ENCODE results near the gene GMPS. TPM values are rescaled to one million over a fixed set of nuclear protein-coding genes. Genes with fewer than 3 reads are reported as not detected.

GMPS gene
- total and polyA plus RNA-seq, 2 of the 13 experiments (the other 11 are each of a cell fraction or from before 2014, with no cell fraction given) = 29.6 to 85.5 TPM

DNA sequence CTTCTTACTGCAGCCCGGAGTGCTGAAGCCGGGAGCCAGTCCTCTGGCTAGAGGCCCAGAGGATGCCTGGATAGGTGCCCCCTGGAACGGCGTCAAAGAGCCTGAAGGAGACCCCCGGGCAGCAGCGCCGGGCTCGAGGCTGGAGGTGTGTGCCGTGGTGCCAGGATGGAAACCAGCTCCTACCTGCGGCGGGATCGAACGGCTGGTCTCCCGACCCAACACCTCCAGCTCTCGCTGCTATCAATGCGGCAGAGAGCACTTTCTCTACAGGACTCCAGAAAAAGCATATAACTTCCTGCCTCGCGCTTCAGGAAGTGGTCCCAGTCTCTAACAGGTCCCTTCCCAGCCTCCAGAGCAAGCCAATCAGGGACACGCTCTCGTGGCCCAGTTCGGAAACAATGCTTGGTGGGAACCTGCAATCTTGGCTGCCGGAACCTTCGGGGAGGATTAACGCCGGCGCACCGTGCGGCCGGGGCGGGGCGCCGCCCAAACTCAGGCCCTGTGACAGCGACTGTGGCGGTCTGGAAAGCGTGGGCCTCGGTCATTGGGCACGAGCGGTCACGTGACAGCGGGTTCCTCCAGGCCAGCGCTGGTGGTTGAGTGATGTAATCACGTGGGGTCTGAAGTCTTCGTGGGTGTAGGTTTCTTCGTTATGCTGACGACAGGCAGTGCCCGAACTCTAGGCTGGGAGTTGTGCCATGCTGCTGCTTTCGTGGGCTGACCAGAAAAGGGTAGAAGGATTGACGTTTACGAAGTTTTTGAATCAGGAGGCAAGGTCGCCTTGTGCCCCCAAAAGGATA lies 16.1 kb upstream of the GMPS start, which contains the start of gene SLC33A1 (continued):
- TF ChIP-seq, protein P1, sequence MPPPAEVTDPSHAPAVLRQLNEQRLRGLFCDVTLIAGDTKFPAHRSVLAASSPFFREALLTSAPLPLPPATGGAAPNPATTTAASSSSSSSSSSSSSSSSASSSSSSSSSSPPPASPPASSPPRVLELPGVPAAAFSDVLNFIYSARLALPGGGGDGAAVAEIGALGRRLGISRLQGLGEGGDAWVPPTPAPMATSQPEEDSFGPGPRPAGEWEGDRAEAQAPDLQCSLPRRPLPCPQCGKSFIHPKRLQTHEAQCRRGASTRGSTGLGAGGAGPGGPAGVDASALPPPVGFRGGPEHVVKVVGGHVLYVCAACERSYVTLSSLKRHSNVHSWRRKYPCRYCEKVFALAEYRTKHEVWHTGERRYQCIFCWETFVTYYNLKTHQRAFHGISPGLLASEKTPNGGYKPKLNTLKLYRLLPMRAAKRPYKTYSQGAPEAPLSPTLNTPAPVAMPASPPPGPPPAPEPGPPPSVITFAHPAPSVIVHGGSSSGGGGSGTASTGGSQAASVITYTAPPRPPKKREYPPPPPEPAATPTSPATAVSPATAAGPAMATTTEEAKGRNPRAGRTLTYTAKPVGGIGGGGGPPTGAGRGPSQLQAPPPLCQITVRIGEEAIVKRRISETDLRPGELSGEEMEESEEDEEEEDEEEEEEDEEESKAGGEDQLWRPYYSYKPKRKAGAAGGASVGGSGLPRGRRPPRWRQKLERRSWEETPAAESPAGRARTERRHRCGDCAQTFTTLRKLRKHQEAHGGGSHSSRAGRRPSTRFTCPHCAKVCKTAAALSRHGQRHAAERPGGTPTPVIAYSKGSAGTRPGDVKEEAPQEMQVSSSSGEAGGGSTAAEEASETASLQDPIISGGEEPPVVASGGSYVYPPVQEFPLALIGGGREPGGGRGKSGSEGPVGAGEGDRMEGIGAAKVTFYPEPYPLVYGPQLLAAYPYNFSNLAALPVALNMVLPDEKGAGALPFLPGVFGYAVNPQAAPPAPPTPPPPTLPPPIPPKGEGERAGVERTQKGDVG (CRISPR knock-in tag; IDR thresholded peaks at IDR 0.05; ENCODE audit: borderline replicate concordance) = no peak; the same call in 1 of the 2 replicates
- TF ChIP-seq ZBTB3 (CRISPR knock-in tag; IDR thresholded peaks at IDR 0.05; ENCODE audit: borderline replicate concordance, low read depth) = peak; percentile 84; the same call in 1 of the 2 replicates
- TF ChIP-seq, protein P2, sequence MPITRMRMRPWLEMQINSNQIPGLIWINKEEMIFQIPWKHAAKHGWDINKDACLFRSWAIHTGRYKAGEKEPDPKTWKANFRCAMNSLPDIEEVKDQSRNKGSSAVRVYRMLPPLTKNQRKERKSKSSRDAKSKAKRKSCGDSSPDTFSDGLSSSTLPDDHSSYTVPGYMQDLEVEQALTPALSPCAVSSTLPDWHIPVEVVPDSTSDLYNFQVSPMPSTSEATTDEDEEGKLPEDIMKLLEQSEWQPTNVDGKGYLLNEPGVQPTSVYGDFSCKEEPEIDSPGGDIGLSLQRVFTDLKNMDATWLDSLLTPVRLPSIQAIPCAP (CRISPR knock-in tag; IDR thresholded peaks at IDR 0.05; ENCODE audit: low read depth) = peak; percentile 51; the same call in 1 of the 2 replicates
- TF ChIP-seq PCBP2 (optimal IDR thresholded peaks at IDR 0.05; ENCODE audit: low read depth, low read length, poor library complexity, severe bottlenecking) = no peak
- TF ChIP-seq ZNF768 (CRISPR knock-in tag; IDR thresholded peaks at IDR 0.05) = peak; percentile 74; the same call in 1 of the 2 replicates
- peak; percentile 19; the same call in 1 of the 2 replicates for TF ChIP-seq ZNF776 (CRISPR knock-in tag; IDR thresholded peaks at IDR 0.05)
- peak; percentile 77 for TF ChIP-seq HCFC1 (IDR thresholded peaks at IDR 0.05; ENCODE audit: low read depth, low read length)
- peak; percentile 72; the same call in 1 of the 2 replicates for TF ChIP-seq RCOR2 (CRISPR knock-in tag; IDR thresholded peaks at IDR 0.05)
- TF ChIP-seq HIVEP1 (CRISPR knock-in tag; IDR thresholded peaks at IDR 0.05) = peak; percentile 67
- peak; percentile 83; the same call in 2 of the 3 replicates for TF ChIP-seq MXI1 (IDR thresholded peaks at IDR 0.05; ENCODE audit: borderline replicate concordance, low read depth, low read length)
- TF ChIP-seq AHR (CRISPR knock-in tag; IDR thresholded peaks at IDR 0.05) = peak; percentile 91
- no peak for TF ChIP-seq SRSF4 (IDR thresholded peaks at IDR 0.05; ENCODE audit: low read depth, low read length, poor library complexity, severe bottlenecking)
- peak; percentile 95 for TF ChIP-seq CBFB (CRISPR knock-in tag; IDR thresholded peaks at IDR 0.05)
- no peak for TF ChIP-seq ZMAT3 (CRISPR knock-in tag; conservative IDR thresholded peaks at IDR 0.05)
- peak; percentile 97 for TF ChIP-seq MIER3 (CRISPR knock-in tag; IDR thresholded peaks at IDR 0.05; ENCODE audit: borderline replicate concordance)
- TF ChIP-seq NR2F2 (IDR thresholded peaks at IDR 0.05; ENCODE audit: borderline replicate concordance, low read depth) = no peak
- no peak for TF ChIP-seq FOXM1 (CRISPR knock-in tag; IDR thresholded peaks at IDR 0.05)
- TF ChIP-seq, protein P3, sequence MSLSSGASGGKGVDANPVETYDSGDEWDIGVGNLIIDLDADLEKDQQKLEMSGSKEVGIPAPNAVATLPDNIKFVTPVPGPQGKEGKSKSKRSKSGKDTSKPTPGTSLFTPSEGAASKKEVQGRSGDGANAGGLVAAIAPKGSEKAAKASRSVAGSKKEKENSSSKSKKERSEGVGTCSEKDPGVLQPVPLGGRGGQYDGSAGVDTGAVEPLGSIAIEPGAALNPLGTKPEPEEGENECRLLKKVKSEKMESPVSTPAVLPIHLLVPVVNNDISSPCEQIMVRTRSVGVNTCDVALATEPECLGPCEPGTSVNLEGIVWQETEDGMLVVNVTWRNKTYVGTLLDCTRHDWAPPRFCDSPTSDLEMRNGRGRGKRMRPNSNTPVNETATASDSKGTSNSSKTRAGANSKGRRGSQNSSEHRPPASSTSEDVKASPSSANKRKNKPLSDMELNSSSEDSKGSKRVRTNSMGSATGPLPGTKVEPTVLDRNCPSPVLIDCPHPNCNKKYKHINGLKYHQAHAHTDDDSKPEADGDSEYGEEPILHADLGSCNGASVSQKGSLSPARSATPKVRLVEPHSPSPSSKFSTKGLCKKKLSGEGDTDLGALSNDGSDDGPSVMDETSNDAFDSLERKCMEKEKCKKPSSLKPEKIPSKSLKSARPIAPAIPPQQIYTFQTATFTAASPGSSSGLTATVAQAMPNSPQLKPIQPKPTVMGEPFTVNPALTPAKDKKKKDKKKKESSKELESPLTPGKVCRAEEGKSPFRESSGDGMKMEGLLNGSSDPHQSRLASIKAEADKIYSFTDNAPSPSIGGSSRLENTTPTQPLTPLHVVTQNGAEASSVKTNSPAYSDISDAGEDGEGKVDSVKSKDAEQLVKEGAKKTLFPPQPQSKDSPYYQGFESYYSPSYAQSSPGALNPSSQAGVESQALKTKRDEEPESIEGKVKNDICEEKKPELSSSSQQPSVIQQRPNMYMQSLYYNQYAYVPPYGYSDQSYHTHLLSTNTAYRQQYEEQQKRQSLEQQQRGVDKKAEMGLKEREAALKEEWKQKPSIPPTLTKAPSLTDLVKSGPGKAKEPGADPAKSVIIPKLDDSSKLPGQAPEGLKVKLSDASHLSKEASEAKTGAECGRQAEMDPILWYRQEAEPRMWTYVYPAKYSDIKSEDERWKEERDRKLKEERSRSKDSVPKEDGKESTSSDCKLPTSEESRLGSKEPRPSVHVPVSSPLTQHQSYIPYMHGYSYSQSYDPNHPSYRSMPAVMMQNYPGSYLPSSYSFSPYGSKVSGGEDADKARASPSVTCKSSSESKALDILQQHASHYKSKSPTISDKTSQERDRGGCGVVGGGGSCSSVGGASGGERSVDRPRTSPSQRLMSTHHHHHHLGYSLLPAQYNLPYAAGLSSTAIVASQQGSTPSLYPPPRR (CRISPR knock-in tag; IDR thresholded peaks at IDR 0.05; ENCODE audit: borderline replicate concordance) = peak; percentile 60; the same call in 1 of the 2 replicates
